HG03039 (cell line): ENCODE data around the gene LYRM7.
"Not testable (repeated sequence)": the region's sequence is repeated elsewhere in the genome, so short reads cannot be mapped to it uniquely, and the experiment has no call there.

Source experiments
- ATAC-seq: cut with Tn5 transposase; IDR thresholded peaks from one replicate; pipeline ENCODE4 v1.9.1; 2021; ENCODE audit warnings: mild to moderate bottlenecking, moderate library complexity; ENCODE audit not compliant: unreplicated experiment

Gene LYRM7

GRCh38 chr5:131171276-131171810, 599 bp downstream of the LYRM7 start:
- ATAC-seq, result no peak

GRCh38 chr5:131180407-131180806, 9.7 kb downstream of the LYRM7 start:
- no peak for ATAC-seq

GRCh38 chr5:131182839-131183238, 12.1 kb downstream of the LYRM7 start:
- ATAC-seq, result no peak

GRCh38 chr5:131185523-131186104, 14.9 kb downstream of the LYRM7 start:
- no peak for ATAC-seq

- ATAC-seq, result no peak
These were observed 16.0 kb downstream of the LYRM7 start for GRCh38 chr5:131186561-131187256.

- ATAC-seq, result no peak
These were observed 22.4 kb downstream of the LYRM7 start for GRCh38 chr5:131193106-131193505.

- not testable (repeated sequence) for ATAC-seq
These were observed 23.2 kb downstream of the LYRM7 start for GRCh38 chr5:131193897-131194296.

GRCh38 chr5:131194725-131195124, 24.0 kb downstream of the LYRM7 start:
- ATAC-seq, result no peak

- no peak for ATAC-seq
These were observed 25.0 kb downstream of the LYRM7 start for GRCh38 chr5:131195696-131196095.

GRCh38 chr5:131196331-131196730, 25.6 kb downstream of the LYRM7 start:
- ATAC-seq, result no peak

GRCh38 chr5:131198625-131199024, 27.9 kb downstream of the LYRM7 start:
- no peak for ATAC-seq

GRCh38 chr5:131200560-131200959, 29.8 kb downstream of the LYRM7 start:
- ATAC-seq, result no peak

- ATAC-seq, result no peak
These were observed 34.2 kb downstream of the LYRM7 start for GRCh38 chr5:131204964-131205363.

- no peak for ATAC-seq
These were observed 35.3 kb downstream of the LYRM7 start for GRCh38 chr5:131206061-131206460.

- ATAC-seq, result no peak
These were observed 36.0 kb downstream of the LYRM7 start for GRCh38 chr5:131206772-131207171.

- ATAC-seq, result no peak
These were observed 38.4 kb downstream of the LYRM7 start for GRCh38 chr5:131209175-131209505.

- ATAC-seq, result peak; percentile 92
These were observed 38.9 kb downstream of the LYRM7 start for GRCh38 chr5:131209506-131210150.

- no peak for ATAC-seq
These were observed 39.4 kb downstream of the LYRM7 start for GRCh38 chr5:131210151-131210510.

GRCh38 chr5:131211669-131212068, 40.9 kb downstream of the LYRM7 start:
- ATAC-seq, result no peak

- no peak for ATAC-seq
These were observed 41.8 kb downstream of the LYRM7 start for GRCh38 chr5:131212471-131213021.

GRCh38 chr5:131214609-131215227, 44.0 kb downstream of the LYRM7 start:
- no peak for ATAC-seq
